GM18508 (cell line): ENCODE data around the gene PLXNA2.

Experiments used
- ATAC-seq: cut with Tn5 transposase; IDR thresholded peaks from one replicate; pipeline ENCODE4 v1.9.1; 2021; ENCODE audit warnings: moderate number of reproducible peaks; ENCODE audit not compliant: insufficient read depth, unreplicated experiment

PLXNA2 gene

GRCh38 chr1:208243527-208243966 is 637 bp downstream of the PLXNA2 start:
- no peak for ATAC-seq

GRCh38 chr1:208242941-208243526 is 1.1 kb downstream of the PLXNA2 start:
- no peak for ATAC-seq

- ATAC-seq = no peak
These were observed 2.0 kb downstream of the PLXNA2 start for GRCh38 chr1:208242146-208242545.

- ATAC-seq = no peak
These were observed 2.7 kb downstream of the PLXNA2 start for GRCh38 chr1:208241512-208241911.

- ATAC-seq = no peak
These were observed 3.4 kb downstream of the PLXNA2 start for GRCh38 chr1:208240662-208241355.

GRCh38 chr1:208239473-208240381 is 4.5 kb downstream of the PLXNA2 start:
- no peak for ATAC-seq

GRCh38 chr1:208238710-208239472 is 5.3 kb downstream of the PLXNA2 start:
- no peak for ATAC-seq

- no peak for ATAC-seq
These were observed 6.9 kb downstream of the PLXNA2 start for GRCh38 chr1:208237241-208237640.

GRCh38 chr1:208235982-208236761 is 8.0 kb downstream of the PLXNA2 start:
- ATAC-seq = no peak

GRCh38 chr1:208235356-208235981 is 8.7 kb downstream of the PLXNA2 start:
- no peak for ATAC-seq

GRCh38 chr1:208234721-208235120 is 9.5 kb downstream of the PLXNA2 start:
- no peak for ATAC-seq

- ATAC-seq = no peak
These were observed 10.2 kb downstream of the PLXNA2 start for GRCh38 chr1:208233978-208234377.

GRCh38 chr1:208233546-208233945 is 10.6 kb downstream of the PLXNA2 start:
- ATAC-seq = no peak

- ATAC-seq = no peak
These were observed 11.5 kb downstream of the PLXNA2 start for GRCh38 chr1:208232662-208233038.

- ATAC-seq = no peak
These were observed 12.1 kb downstream of the PLXNA2 start for GRCh38 chr1:208231881-208232661.

- ATAC-seq = no peak
These were observed 13.3 kb downstream of the PLXNA2 start for GRCh38 chr1:208230668-208231529.

- no peak for ATAC-seq
These were observed 15.6 kb downstream of the PLXNA2 start for GRCh38 chr1:208228550-208228949.

- no peak for ATAC-seq
These were observed 16.2 kb downstream of the PLXNA2 start for GRCh38 chr1:208228026-208228425.
